Activated B cell treated with CpG ODN at 0.5 μM for 24 hours (primary cell): ENCODE results near the gene ARHGAP26. TPM values are rescaled to one million over a fixed set of nuclear protein-coding genes. Genes with fewer than 3 reads are reported as not detected.

Experiments used
- ATAC-seq: fragments of 200-7000 bp; cut with Tn5 transposase; one replicate; pipeline ENCODE4 v1.10.0; 2021; ENCODE audit warnings: low read depth, mild to moderate bottlenecking, moderate library complexity
- CTCF ChIA-PET: fragments of 350-600 bp; sonication (Branson Sonifier 250); formaldehyde crosslinking; loops from one replicate; lab custom pipeline; 2021; ENCODE audit warnings: antibody characterized with exemption; lab: Charles Lee
- POLR2A ChIA-PET: fragments of 350-600 bp; sonication (Branson Sonifier 250); formaldehyde crosslinking; loops from one replicate; lab custom pipeline; 2021; ENCODE audit warnings: antibody characterized with exemption; lab: Charles Lee
- DNase-seq: peaks from one replicate; pipeline ENCODE4 v3.0.0; 2022
- H3K27ac Mint-ChIP-seq: one replicate; pipeline ENCODE4 v1.8.0; 2020; ENCODE audit warnings: mixed read lengths
- H3K27me3 Mint-ChIP-seq: one replicate; pipeline ENCODE4 v1.8.0; 2021; ENCODE audit warnings: mixed read lengths
- H3K36me3 Mint-ChIP-seq: one replicate; pipeline ENCODE4 v1.8.0; 2021; ENCODE audit warnings: low read depth, mixed read lengths
- H3K4me1 Mint-ChIP-seq: one replicate; pipeline ENCODE4 v1.8.0; 2021; ENCODE audit warnings: mixed read lengths
- H3K4me3 Mint-ChIP-seq: one replicate; pipeline ENCODE4 v1.8.0; 2020; ENCODE audit warnings: mild to moderate bottlenecking, mixed read lengths
- H3K9me3 Mint-ChIP-seq: one replicate; pipeline ENCODE4 v1.8.0; 2020; ENCODE audit warnings: mixed read lengths
- intact Hi-C: fragments of 100-400 bp; cut with micrococcal nuclease; formaldehyde crosslinking; loops from one replicate; pipeline ENCODE4 v1.15.1; 2024
- total RNA-seq: library from RNA; stranded (reverse); gene quantifications from 2 replicates; pipeline ENCODE4 v1.2.3, GENCODE V29; 2022
- TF ChIP-seq, protein P1 (sequence below): fragments of 200-600 bp; IDR thresholded peaks from one replicate; pipeline ENCODE4 v1.8.0; 2022; ENCODE audit warnings: antibody characterized with exemption, mild to moderate bottlenecking

ARHGAP26 gene
- total RNA-seq, 1 donor from 2014 or later = 20.9 TPM

DNA sequence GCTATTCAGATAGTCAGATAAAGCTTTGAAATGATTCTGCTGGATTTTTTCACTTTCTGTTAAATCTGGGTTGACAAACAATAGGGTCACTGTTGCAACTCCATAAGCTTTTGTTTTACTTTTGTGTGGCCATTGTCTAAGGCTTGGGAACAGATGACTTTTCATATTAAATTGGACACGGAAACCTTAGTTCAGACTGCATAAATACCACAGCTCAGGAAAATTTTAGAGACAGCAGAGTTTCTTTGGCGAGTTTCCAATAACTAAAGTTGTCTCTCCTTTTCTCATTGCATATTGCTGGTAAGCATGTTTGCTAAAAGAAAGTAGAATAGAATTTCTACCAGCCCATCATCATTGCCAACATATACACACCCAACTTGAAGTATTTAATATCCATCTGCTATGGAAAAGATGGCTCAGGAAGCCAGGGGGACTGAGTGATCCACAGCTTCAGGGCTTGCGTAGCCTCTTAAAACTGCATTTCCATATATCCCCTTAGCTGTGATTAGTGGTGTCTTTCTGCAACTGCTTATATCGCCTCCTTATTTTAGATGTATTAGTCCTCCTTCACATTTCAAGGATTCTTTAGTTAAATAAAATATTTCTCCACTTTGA is 168.2 kb downstream of the ARHGAP26 start:
- ChIA-PET POLR2A (no interaction called here), CTCF (interaction anchor here (0.6 kb wide), 1 partner anchor 62 kb away, joined by 3 read pairs; no protein-coding TSS in a partner anchor)
- TF ChIP-seq, protein P1, sequence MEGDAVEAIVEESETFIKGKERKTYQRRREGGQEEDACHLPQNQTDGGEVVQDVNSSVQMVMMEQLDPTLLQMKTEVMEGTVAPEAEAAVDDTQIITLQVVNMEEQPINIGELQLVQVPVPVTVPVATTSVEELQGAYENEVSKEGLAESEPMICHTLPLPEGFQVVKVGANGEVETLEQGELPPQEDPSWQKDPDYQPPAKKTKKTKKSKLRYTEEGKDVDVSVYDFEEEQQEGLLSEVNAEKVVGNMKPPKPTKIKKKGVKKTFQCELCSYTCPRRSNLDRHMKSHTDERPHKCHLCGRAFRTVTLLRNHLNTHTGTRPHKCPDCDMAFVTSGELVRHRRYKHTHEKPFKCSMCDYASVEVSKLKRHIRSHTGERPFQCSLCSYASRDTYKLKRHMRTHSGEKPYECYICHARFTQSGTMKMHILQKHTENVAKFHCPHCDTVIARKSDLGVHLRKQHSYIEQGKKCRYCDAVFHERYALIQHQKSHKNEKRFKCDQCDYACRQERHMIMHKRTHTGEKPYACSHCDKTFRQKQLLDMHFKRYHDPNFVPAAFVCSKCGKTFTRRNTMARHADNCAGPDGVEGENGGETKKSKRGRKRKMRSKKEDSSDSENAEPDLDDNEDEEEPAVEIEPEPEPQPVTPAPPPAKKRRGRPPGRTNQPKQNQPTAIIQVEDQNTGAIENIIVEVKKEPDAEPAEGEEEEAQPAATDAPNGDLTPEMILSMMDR = no peak
- H3K27me3 Mint-ChIP-seq = no peaks in the 10 kb centered on the region
- H3K4me1 Mint-ChIP-seq = peaks cover 14% of the 10 kb centered on the region
- H3K9me3 Mint-ChIP-seq = no peaks in the 10 kb centered on the region
- H3K36me3 Mint-ChIP-seq = peaks cover 2% of the 10 kb centered on the region
- ATAC-seq (no peak), DNase-seq (no peak)
- no peak overlapping the region for H3K27ac Mint-ChIP-seq
- intact Hi-C loops = no loop called here
- H3K4me3 Mint-ChIP-seq = no peak overlapping the region

DNA sequence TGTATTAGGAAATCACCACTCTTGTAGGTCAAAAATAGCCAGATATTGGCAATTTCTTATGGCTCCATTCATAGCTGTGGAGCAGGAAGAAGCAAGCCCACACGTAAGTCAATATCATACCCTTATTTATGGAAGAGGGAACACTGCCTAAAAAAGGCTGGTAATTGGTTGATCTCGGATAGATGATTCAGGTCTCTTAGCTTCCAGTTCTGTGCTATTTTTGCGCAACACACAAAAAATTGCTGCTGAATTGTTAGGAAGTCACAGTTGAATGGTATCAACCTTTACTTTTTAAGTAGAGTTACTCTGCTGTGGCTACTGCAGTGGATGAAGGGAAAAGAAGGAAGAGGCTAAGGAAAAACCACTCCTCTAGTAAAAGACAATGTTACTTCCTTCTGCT is 168.8 kb downstream of the ARHGAP26 start:
- ATAC-seq = no peak
- ChIA-PET CTCF (no interaction called here), POLR2A (no interaction called here)
- no peak for DNase-seq
- H3K4me1 Mint-ChIP-seq = peaks cover 14% of the 10 kb centered on the region
- H3K27me3 Mint-ChIP-seq = no peaks in the 10 kb centered on the region
- H3K9me3 Mint-ChIP-seq = no peaks in the 10 kb centered on the region
- no peaks in the 10 kb centered on the region for H3K36me3 Mint-ChIP-seq
- TF ChIP-seq, protein P1 = no peak
- intact Hi-C loops = no loop called here
- H3K27ac Mint-ChIP-seq = no peak overlapping the region
- H3K4me3 Mint-ChIP-seq = no peak overlapping the region

DNA sequence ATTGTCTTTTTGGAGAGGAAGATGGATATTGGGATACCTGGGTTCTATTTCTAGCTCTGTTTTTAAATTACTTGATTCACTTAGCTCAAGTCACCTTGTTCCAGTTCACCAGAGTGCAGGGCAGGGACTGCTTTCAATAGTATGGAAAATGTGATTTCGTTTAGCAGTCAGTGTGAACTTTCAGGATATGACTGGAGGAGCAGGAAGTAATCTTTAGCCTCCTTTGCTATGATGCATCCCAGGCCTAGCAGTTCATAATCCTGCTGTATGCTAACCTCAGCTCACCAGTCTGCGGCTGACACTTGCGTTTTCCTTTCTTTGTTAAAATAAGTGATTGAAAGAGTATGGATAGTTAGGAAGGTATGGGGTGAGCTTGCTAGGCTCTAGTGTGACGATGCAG is 169.7 kb downstream of the ARHGAP26 start:
- ChIA-PET POLR2A (no interaction called here), CTCF (no interaction called here)
- Mint-ChIP-seq H3K4me1 (peaks cover 13% of the 10 kb centered on the region), H3K9me3 (no peaks in the 10 kb centered on the region), H3K36me3 (no peaks in the 10 kb centered on the region), H3K27ac (no peak overlapping the region), H3K27me3 (no peaks in the 10 kb centered on the region), H3K4me3 (no peak overlapping the region)
- no peak for DNase-seq
- intact Hi-C loops = no loop called here
- no peak for ATAC-seq
- TF ChIP-seq, protein P1 = no peak

DNA sequence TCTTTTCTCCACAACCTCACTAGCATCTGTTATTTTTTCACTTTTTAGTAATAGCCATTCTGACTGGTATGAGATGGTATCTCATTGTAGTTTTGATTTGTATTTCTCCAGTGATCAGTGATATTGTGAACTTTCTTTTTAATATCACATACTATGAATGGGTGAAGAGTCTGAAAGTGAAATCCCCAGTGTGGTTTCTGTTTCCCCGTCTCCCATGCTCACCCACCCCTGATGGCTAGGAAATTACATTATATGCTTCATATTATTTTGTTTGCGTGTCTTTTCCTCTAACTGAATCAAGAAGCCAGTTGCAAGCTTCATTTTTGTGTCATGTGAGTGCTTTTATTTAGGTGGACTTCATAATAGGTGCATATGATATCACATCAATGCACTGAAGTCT is 171.1 kb downstream of the ARHGAP26 start:
- Mint-ChIP-seq H3K27me3 (no peaks in the 10 kb centered on the region), H3K36me3 (no peaks in the 10 kb centered on the region), H3K4me1 (peaks cover under 1% of the 10 kb centered on the region), H3K4me3 (no peak overlapping the region), H3K9me3 (no peaks in the 10 kb centered on the region), H3K27ac (no peak overlapping the region)
- TF ChIP-seq, protein P1 = no peak
- no peak for DNase-seq
- ATAC-seq = no peak
- ChIA-PET POLR2A (no interaction called here), CTCF (no interaction called here)
- intact Hi-C loops = no loop called here

DNA sequence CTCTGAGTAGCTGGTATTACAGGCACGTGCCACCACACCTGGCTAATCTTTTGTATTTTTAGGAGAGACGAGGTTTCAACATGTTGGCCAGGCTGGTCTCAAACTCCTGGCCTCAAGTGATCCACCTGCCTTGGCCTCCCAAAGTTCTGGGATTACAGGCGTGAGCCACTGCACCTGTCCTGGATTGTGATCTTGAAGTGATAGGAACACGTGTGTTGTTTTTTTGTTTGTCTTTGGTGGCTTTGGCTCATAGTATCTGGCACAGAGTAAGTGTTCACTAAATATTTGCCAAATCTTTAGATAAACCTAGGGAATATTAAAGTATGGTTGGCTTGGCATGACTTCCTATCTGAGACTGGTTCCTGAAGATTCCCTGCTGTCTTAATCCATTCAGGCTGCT is 172.7 kb downstream of the ARHGAP26 start:
- intact Hi-C loops = no loop called here
- ChIA-PET POLR2A (no interaction called here), CTCF (no interaction called here)
- H3K27ac Mint-ChIP-seq = no peak overlapping the region
- DNase-seq (no peak), ATAC-seq (no peak)
- TF ChIP-seq, protein P1 = no peak
- no peak overlapping the region for H3K4me3 Mint-ChIP-seq
- no peaks in the 10 kb centered on the region for H3K36me3 Mint-ChIP-seq
- no peaks in the 10 kb centered on the region for H3K4me1 Mint-ChIP-seq
- no peaks in the 10 kb centered on the region for H3K9me3 Mint-ChIP-seq
- H3K27me3 Mint-ChIP-seq = no peaks in the 10 kb centered on the region
